HG03558 (cell line): ENCODE data around the gene TANGO6.

Source experiments
- ATAC-seq: cut with Tn5 transposase; IDR thresholded peaks from one replicate; pipeline ENCODE4 v1.9.1; 2021; ENCODE audit warnings: moderate number of reproducible peaks; ENCODE audit not compliant: unreplicated experiment; ENCODE audit errors: extremely low read depth

Gene TANGO6

GRCh38 chr16:69084289-69084688 is 241.0 kb downstream of the TANGO6 start:
- no peak for ATAC-seq

GRCh38 chr16:69085032-69085695 is 241.8 kb downstream of the TANGO6 start:
- no peak for ATAC-seq

GRCh38 chr16:69087161-69087581 is 243.8 kb downstream of the TANGO6 start:
- ATAC-seq: no peak

- no peak for ATAC-seq
Observed at GRCh38 chr16:69088684-69089083, 245.4 kb downstream of the TANGO6 start.

- ATAC-seq: no peak
Observed at GRCh38 chr16:69089091-69089910, 246.0 kb downstream of the TANGO6 start.

GRCh38 chr16:69093974-69094373 is 250.6 kb downstream of the TANGO6 start:
- no peak for ATAC-seq

- ATAC-seq: no peak
Observed at GRCh38 chr16:69094501-69094900, 251.2 kb downstream of the TANGO6 start.

GRCh38 chr16:69095193-69095592 is 251.9 kb downstream of the TANGO6 start:
- no peak for ATAC-seq

- no peak for ATAC-seq
Observed at GRCh38 chr16:69100071-69100691, 256.9 kb downstream of the TANGO6 start.

GRCh38 chr16:69105501-69106361 is 262.4 kb downstream of the TANGO6 start, which contains the start of gene HAS3:
Gene HAS3 (plus strand): TSS chr16:69105653. CDS start chr16:69109396, 3,743 bp downstream.
- ATAC-seq: no peak

- ATAC-seq: no peak
Observed at GRCh38 chr16:69106491-69107315, 263.4 kb downstream of the TANGO6 start.

- ATAC-seq: no peak
Observed at GRCh38 chr16:69107316-69107962, 264.1 kb downstream of the TANGO6 start.

GRCh38 chr16:69108064-69108904 is 265.0 kb downstream of the TANGO6 start:
- no peak for ATAC-seq

- no peak for ATAC-seq
Observed at GRCh38 chr16:69108905-69109252, 265.5 kb downstream of the TANGO6 start.

- ATAC-seq: no peak
Observed at GRCh38 chr16:69109486-69110270, 266.3 kb downstream of the TANGO6 start.

- ATAC-seq: no peak
Observed at GRCh38 chr16:69110406-69110805, 267.1 kb downstream of the TANGO6 start.

- no peak for ATAC-seq
Observed at GRCh38 chr16:69111216-69111875, 268.0 kb downstream of the TANGO6 start.
